ENCODE measurements around the gene DAPK2. TPM values are rescaled to one million over a fixed set of nuclear protein-coding genes. Genes with fewer than 3 reads are reported as not detected.

Gene DAPK2
- polyA plus RNA-seq, 1 of the 3 experiments (the other 2 are of a cell fraction), result 1.4 TPM

DNA sequence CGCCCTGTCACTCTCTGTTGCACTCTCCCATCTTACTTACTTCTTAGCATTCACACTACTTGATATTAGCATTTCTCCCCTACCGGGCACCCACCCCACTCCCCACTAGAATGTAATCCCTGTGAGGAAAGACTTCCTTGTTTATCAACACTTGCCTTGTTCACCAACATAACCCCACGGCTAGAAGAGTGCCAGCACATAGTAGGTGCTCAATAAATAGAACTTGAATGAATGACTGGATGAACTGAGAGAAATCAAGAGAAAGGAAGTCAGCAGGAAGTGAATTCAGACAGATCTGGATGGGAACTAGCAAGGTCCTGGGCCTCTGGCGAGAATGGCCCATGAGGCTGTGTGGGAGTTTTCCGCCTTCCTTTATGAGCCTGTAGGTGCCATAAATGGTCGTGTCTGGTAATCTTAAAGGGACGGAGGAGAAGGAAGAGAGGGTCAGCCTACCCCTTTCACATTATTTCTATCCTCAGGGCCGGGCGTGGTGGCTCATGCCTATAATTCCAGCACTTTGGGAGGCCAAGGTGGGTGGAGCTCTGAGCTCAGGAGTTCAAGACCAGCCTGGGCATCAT, 170.1 kb downstream of the DAPK2 start:
- ChIA-PET POLR2A (no interaction called here), CTCF (interaction anchor here (1.4 kb wide), 1 partner anchor 124 kb away, joined by 4 read pairs; no protein-coding TSS in a partner anchor)
- no peak overlapping the region for H2AFZ ChIP-seq (ENCODE audit: low read depth)
- no peaks in the 10 kb centered on the region for H3K4me1 ChIP-seq (ENCODE audit: control insufficient read depth in 1 of 2, insufficient read depth in 2 of 2, low read depth in 1 of 2, low read length in 1 of 2)
- no peak for DNase-seq
- WGBS (ENCODE audit: low lambda C conversion rate), result 60% methylated on average over 9 of the region's 9 CpGs
- H3K9me3 ChIP-seq, result no peaks in the 10 kb centered on the region
- TF ChIP-seq, protein P1, sequence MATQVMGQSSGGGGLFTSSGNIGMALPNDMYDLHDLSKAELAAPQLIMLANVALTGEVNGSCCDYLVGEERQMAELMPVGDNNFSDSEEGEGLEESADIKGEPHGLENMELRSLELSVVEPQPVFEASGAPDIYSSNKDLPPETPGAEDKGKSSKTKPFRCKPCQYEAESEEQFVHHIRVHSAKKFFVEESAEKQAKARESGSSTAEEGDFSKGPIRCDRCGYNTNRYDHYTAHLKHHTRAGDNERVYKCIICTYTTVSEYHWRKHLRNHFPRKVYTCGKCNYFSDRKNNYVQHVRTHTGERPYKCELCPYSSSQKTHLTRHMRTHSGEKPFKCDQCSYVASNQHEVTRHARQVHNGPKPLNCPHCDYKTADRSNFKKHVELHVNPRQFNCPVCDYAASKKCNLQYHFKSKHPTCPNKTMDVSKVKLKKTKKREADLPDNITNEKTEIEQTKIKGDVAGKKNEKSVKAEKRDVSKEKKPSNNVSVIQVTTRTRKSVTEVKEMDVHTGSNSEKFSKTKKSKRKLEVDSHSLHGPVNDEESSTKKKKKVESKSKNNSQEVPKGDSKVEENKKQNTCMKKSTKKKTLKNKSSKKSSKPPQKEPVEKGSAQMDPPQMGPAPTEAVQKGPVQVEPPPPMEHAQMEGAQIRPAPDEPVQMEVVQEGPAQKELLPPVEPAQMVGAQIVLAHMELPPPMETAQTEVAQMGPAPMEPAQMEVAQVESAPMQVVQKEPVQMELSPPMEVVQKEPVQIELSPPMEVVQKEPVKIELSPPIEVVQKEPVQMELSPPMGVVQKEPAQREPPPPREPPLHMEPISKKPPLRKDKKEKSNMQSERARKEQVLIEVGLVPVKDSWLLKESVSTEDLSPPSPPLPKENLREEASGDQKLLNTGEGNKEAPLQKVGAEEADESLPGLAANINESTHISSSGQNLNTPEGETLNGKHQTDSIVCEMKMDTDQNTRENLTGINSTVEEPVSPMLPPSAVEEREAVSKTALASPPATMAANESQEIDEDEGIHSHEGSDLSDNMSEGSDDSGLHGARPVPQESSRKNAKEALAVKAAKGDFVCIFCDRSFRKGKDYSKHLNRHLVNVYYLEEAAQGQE (IDR thresholded peaks at IDR 0.05; ENCODE audit: low read depth, low read length), result no peak
- TF ChIP-seq RXRA (IDR thresholded peaks at IDR 0.05; ENCODE audit: borderline replicate concordance, low read depth), result no peak
- TF ChIP-seq JUND (IDR thresholded peaks at IDR 0.05), result no peak
- TF ChIP-seq RFX5 (IDR thresholded peaks at IDR 0.05; ENCODE audit: low read length), result no peak
- TF ChIP-seq, protein P2, sequence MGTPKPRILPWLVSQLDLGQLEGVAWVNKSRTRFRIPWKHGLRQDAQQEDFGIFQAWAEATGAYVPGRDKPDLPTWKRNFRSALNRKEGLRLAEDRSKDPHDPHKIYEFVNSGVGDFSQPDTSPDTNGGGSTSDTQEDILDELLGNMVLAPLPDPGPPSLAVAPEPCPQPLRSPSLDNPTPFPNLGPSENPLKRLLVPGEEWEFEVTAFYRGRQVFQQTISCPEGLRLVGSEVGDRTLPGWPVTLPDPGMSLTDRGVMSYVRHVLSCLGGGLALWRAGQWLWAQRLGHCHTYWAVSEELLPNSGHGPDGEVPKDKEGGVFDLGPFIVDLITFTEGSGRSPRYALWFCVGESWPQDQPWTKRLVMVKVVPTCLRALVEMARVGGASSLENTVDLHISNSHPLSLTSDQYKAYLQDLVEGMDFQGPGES (IDR thresholded peaks at IDR 0.05; ENCODE audit: low read depth, low read length), result no peak
- TF ChIP-seq EZH2phosphoT487 (IDR thresholded peaks at IDR 0.05; ENCODE audit: borderline replicate concordance, low read depth), result no peak
- TF ChIP-seq MEF2A (IDR thresholded peaks at IDR 0.05; ENCODE audit: borderline replicate concordance, low read depth), result no peak
- no peak for TF ChIP-seq MXI1 (IDR thresholded peaks at IDR 0.05; ENCODE audit: low read depth, low read length)
- TF ChIP-seq TEAD4 (IDR thresholded peaks at IDR 0.05; ENCODE audit: borderline replicate concordance, insufficient read depth), result no peak
- no peak for TF ChIP-seq GABPA (IDR thresholded peaks at IDR 0.05; ENCODE audit: low read depth)
- no peaks in the 10 kb centered on the region for H3F3A ChIP-seq (replicated peaks; ENCODE audit: insufficient read depth)
- H3K79me2 ChIP-seq (ENCODE audit: insufficient read depth), result no peaks in the 10 kb centered on the region
- no peaks in the 10 kb centered on the region for H4K20me1 ChIP-seq (ENCODE audit: insufficient read depth)
- H3K9me2 ChIP-seq, result no peaks in the 10 kb centered on the region
- H3K4me2 ChIP-seq, result no peak overlapping the region
- no peaks in the 10 kb centered on the region for H3K27me3 ChIP-seq (ENCODE audit: insufficient read depth)
- no peaks in the 10 kb centered on the region for H3K36me3 ChIP-seq (replicated peaks in 1 of 2; ENCODE audit: control insufficient read depth in 1 of 2, insufficient read depth in 2 of 2, low read length in 1 of 2)
- H3K9ac ChIP-seq, result no peak overlapping the region
- no peak overlapping the region for H3K4me3 ChIP-seq (ENCODE audit: low read depth in 2 of 2, low read length in 1 of 2)
- H3K27ac ChIP-seq (ENCODE audit: low read depth in 2 of 2, low read length in 1 of 2), result no peak overlapping the region

- POLR2A ChIA-PET, result no interaction called here
- H3K9ac ChIP-seq, result no peak overlapping the region
- no peak overlapping the region for H3K4me2 ChIP-seq
- no peaks in the 10 kb centered on the region for H3K9me2 ChIP-seq
- no peaks in the 10 kb centered on the region for H3F3A ChIP-seq (replicated peaks; ENCODE audit: insufficient read depth)
- no peaks in the 10 kb centered on the region for H3K79me2 ChIP-seq (ENCODE audit: insufficient read depth)
- H3K27ac ChIP-seq (ENCODE audit: low read depth in 2 of 2, low read length in 1 of 2), result no peak overlapping the region
- no peaks in the 10 kb centered on the region for H4K20me1 ChIP-seq (ENCODE audit: insufficient read depth)
- no peaks in the 10 kb centered on the region for H3K36me3 ChIP-seq (replicated peaks in 1 of 2; ENCODE audit: control insufficient read depth in 1 of 2, insufficient read depth in 2 of 2, low read length in 1 of 2)
- TF ChIP-seq JUND (IDR thresholded peaks at IDR 0.05) (no peak), NFIC (IDR thresholded peaks at IDR 0.05; ENCODE audit: borderline replicate concordance) (no peak)
- H3K9me3 ChIP-seq, result no peaks in the 10 kb centered on the region
- CTCF ChIA-PET, result interaction anchor here (1.4 kb wide), 1 partner anchor 123 kb away, joined by 4 read pairs; no protein-coding TSS in a partner anchor
- H2AFZ ChIP-seq (ENCODE audit: low read depth), result no peak overlapping the region
- no peak for DNase-seq
- no peak overlapping the region for H3K4me3 ChIP-seq (ENCODE audit: low read depth in 2 of 2, low read length in 1 of 2)
- WGBS (ENCODE audit: low lambda C conversion rate), result 55% methylated on average over 4 of the region's 4 CpGs
- H3K27me3 ChIP-seq (ENCODE audit: insufficient read depth), result no peaks in the 10 kb centered on the region
- no peaks in the 10 kb centered on the region for H3K4me1 ChIP-seq (ENCODE audit: control insufficient read depth in 1 of 2, insufficient read depth in 2 of 2, low read depth in 1 of 2, low read length in 1 of 2)
Observed at GRCh38 chr15:63874616-63875015, 171.7 kb downstream of the DAPK2 start.

Data from SK-N-SH (cell line).